Measurements from ENCODE around the gene NKIRAS2. TPM values are rescaled to one million over a fixed set of nuclear protein-coding genes. Genes with fewer than 3 reads are reported as not detected.

NKIRAS2 gene
- polyA plus RNA-seq, 1 donor from 2014 or later, result 60.2 TPM

GRCh38 chr17:42050393-42051012, 30.6 kb downstream of the NKIRAS2 start, which contains the start of gene C17orf113:
Gene C17orf113, minus strand, starts transcription at chr17:42050601. Its CDS starts 7,225 bp downstream, at chr17:42043376.
- Histone ChIP-seq H3K27me3 (ENCODE audit: insufficient read depth, low read depth, low read length) (peaks cover 7% of the 10 kb centered on the region), H4K20me1 (ENCODE audit: insufficient read depth) (no peaks in the 10 kb centered on the region), H3K9ac (ENCODE audit: low read length) (peak within 1 kb of the TSS; percentile 71), H3K27ac (ENCODE audit: low read length) (no peak within 1 kb of the TSS), H3K79me2 (replicated peaks; ENCODE audit: insufficient read depth, low read length) (no peaks in the 10 kb centered on the region), H3K4me3 (ENCODE audit: low read length) (peak within 1 kb of the TSS; percentile 83), H3K9me2 (ENCODE audit: insufficient read depth, low read length) (no peaks in the 10 kb centered on the region), H3F3A (ENCODE audit: insufficient read depth, low read length, poor library complexity, severe bottlenecking) (no peaks in the 10 kb centered on the region), H3K4me2 (ENCODE audit: low read length) (peak within 1 kb of the TSS; percentile 17), H3K36me3 (ENCODE audit: insufficient read depth, low read length) (no peaks in the 10 kb centered on the region), H3K9me3 (ENCODE audit: low read length) (no peaks in the 10 kb centered on the region), H2AFZ (ENCODE audit: low read depth, low read length) (peak within 1 kb of the TSS; percentile 60)
- TF ChIP-seq REST (IDR thresholded peaks at IDR 0.05; ENCODE audit: borderline replicate concordance), result no peak
- peak; percentile 39 for TF ChIP-seq POLR2AphosphoS5 (IDR thresholded peaks at IDR 0.05)
- no peak for TF ChIP-seq EZH2 (IDR thresholded peaks at IDR 0.05; ENCODE audit: borderline replicate concordance, insufficient read depth, low read length, poor library complexity, severe bottlenecking)
- no peak for TF ChIP-seq TAF1 (IDR thresholded peaks at IDR 0.05; ENCODE audit: low read depth)
- TF ChIP-seq SMC3 (conservative IDR thresholded peaks at IDR 0.05; ENCODE audit: poor library complexity), result no peak
- no peak for TF ChIP-seq RAD21 (conservative IDR thresholded peaks at IDR 0.05)
- no peak for TF ChIP-seq MXI1 (conservative IDR thresholded peaks at IDR 0.05; ENCODE audit: poor library complexity, severe bottlenecking)
- TF ChIP-seq, protein P1, sequence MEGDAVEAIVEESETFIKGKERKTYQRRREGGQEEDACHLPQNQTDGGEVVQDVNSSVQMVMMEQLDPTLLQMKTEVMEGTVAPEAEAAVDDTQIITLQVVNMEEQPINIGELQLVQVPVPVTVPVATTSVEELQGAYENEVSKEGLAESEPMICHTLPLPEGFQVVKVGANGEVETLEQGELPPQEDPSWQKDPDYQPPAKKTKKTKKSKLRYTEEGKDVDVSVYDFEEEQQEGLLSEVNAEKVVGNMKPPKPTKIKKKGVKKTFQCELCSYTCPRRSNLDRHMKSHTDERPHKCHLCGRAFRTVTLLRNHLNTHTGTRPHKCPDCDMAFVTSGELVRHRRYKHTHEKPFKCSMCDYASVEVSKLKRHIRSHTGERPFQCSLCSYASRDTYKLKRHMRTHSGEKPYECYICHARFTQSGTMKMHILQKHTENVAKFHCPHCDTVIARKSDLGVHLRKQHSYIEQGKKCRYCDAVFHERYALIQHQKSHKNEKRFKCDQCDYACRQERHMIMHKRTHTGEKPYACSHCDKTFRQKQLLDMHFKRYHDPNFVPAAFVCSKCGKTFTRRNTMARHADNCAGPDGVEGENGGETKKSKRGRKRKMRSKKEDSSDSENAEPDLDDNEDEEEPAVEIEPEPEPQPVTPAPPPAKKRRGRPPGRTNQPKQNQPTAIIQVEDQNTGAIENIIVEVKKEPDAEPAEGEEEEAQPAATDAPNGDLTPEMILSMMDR (IDR thresholded peaks at IDR 0.05; ENCODE audit: poor library complexity, severe bottlenecking), result peak; percentile 67
- TF ChIP-seq EP300 (conservative IDR thresholded peaks at IDR 0.05; ENCODE audit: poor library complexity, severe bottlenecking), result no peak

- Histone ChIP-seq H3K4me3 (ENCODE audit: low read length) (peak overlapping the region; percentile 83), H4K20me1 (ENCODE audit: insufficient read depth) (no peaks in the 10 kb centered on the region), H3K27ac (ENCODE audit: low read length) (no peak overlapping the region), H3K36me3 (ENCODE audit: insufficient read depth, low read length) (no peaks in the 10 kb centered on the region), H3K79me2 (replicated peaks; ENCODE audit: insufficient read depth, low read length) (no peaks in the 10 kb centered on the region), H3K27me3 (ENCODE audit: insufficient read depth, low read depth, low read length) (peaks cover 7% of the 10 kb centered on the region), H3F3A (ENCODE audit: insufficient read depth, low read length, poor library complexity, severe bottlenecking) (no peaks in the 10 kb centered on the region), H3K9me2 (ENCODE audit: insufficient read depth, low read length) (no peaks in the 10 kb centered on the region), H2AFZ (ENCODE audit: low read depth, low read length) (no peak overlapping the region), H3K9me3 (ENCODE audit: low read length) (no peaks in the 10 kb centered on the region), H3K4me2 (ENCODE audit: low read length) (no peak overlapping the region), H3K9ac (ENCODE audit: low read length) (no peak overlapping the region)
- TF ChIP-seq EP300 (conservative IDR thresholded peaks at IDR 0.05; ENCODE audit: poor library complexity, severe bottlenecking) (no peak), REST (IDR thresholded peaks at IDR 0.05; ENCODE audit: borderline replicate concordance) (no peak), SMC3 (conservative IDR thresholded peaks at IDR 0.05; ENCODE audit: poor library complexity) (no peak), TAF1 (IDR thresholded peaks at IDR 0.05; ENCODE audit: low read depth) (no peak), RAD21 (conservative IDR thresholded peaks at IDR 0.05) (no peak), EZH2 (IDR thresholded peaks at IDR 0.05; ENCODE audit: borderline replicate concordance, insufficient read depth, low read length, poor library complexity, severe bottlenecking) (no peak), MXI1 (conservative IDR thresholded peaks at IDR 0.05; ENCODE audit: poor library complexity, severe bottlenecking) (no peak), POLR2AphosphoS5 (IDR thresholded peaks at IDR 0.05) (no peak)
- TF ChIP-seq, protein P1 (IDR thresholded peaks at IDR 0.05; ENCODE audit: poor library complexity, severe bottlenecking), result no peak
Observed at GRCh38 chr17:42051013-42051400, 31.1 kb downstream of the NKIRAS2 start.

All from neural cell (in vitro differentiated cells).